Metanephros (tissue), 2 donors: ENCODE results near the gene EHBP1L1. TPM values are rescaled to one million over a fixed set of nuclear protein-coding genes. Genes with fewer than 3 reads are reported as not detected.

Experiments used
- small RNA-seq: library from RNA; depleted of rRNA; stranded (forward); fragments of <200 nt; gene quantifications from one replicate; pipeline ENCODE3, GENCODE V24; 2014; ENCODE audit warnings: low replicate concordance
- total RNA-seq: library from RNA; depleted of rRNA; stranded (reverse); fragments of >200 nt; gene quantifications from one replicate; pipeline ENCODE4 v1.2.3, GENCODE V29; 2014

The EHBP1L1 gene
- total RNA-seq: 99.4 TPM

DNA sequence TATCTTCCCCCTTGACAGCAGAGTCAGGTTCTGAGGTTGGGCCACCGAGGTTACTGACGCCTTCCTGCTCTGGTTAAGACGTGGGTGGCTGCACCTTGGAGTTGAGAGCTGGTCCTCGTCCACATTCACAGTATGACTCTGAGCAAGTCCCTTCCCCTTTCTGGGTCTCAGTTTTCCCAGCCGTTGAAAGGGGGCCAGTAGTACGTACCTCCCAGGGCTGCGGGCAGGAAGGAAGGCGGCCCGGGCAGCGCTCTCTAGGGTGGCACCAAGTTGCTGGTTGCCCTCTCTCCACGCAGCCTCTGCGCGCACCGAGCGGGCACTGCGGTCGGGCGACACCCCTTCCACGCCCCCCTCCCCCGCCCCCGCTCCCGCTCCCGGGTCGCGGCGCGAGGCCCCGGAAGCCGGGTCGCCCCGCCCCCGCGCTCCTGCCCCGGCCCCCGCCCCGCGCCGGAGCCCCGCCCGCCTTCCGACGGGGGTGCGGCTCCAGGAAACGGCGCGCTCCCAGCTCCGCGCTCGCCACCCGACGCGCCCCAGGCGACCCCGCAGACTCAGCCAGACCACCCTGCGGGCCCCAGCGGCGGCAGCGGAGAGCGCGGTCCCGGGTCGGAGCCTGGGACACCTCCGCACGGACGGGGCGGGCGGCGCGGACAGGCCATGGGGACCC, at the start of gene EHBP1L1:
EHBP1L1 (plus strand) TSS at position 486 of the 664 bp plus-strand sequence. CDS start 250 bp downstream, outside the sequence.

DNA sequence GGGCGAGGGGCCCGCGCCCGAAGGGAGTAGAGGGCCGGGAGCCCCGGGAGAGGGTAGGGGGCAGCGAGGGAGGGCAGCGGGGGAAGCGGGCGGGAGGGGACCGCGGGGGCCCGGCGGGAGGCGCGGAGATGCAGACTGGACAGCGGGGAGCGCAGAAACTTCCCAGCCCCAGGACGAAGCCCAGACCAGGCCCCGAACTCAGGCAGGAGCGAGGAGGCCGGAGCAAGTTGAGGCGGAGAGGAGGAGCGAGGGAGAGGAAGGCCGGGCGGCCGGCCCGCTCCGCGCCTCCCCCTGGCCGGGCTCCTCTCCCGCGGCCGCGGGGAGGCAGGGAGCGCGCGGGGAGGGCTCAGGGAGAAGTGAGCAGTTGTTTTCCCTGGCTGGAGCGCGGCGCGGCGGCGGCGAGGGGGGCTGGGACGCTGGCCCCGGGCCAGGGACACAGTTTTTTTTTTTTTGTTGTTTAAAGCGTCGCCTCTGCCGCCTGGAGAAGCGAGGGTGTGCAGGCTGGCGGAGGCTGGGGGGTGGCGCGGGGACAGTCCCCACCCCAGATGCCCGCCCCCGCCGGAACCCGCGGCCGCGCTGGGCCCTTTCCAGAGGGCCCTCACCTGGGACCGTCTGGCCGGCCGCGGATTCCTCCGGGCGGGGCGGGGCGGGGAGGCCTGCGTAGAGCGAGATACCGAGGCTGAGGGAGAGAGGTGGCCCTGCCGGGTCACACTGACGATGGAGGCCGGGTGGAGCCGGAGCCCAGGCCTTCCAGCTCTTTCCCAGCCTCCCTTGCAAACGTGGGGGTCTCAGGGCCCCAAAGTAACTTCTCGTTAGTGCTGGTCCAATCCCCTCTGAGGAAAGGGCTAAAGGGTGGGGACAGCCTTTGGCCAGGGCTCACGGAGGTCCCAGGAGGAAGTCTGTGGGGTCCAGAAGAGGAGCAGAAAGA, 17.6 kb upstream of the EHBP1L1 start, which contains the start of gene LTBP3:
LTBP3 (minus strand) TSS at position 358 of the 928 bp plus-strand sequence. CDS start 400 bp downstream, outside the sequence.

DNA sequence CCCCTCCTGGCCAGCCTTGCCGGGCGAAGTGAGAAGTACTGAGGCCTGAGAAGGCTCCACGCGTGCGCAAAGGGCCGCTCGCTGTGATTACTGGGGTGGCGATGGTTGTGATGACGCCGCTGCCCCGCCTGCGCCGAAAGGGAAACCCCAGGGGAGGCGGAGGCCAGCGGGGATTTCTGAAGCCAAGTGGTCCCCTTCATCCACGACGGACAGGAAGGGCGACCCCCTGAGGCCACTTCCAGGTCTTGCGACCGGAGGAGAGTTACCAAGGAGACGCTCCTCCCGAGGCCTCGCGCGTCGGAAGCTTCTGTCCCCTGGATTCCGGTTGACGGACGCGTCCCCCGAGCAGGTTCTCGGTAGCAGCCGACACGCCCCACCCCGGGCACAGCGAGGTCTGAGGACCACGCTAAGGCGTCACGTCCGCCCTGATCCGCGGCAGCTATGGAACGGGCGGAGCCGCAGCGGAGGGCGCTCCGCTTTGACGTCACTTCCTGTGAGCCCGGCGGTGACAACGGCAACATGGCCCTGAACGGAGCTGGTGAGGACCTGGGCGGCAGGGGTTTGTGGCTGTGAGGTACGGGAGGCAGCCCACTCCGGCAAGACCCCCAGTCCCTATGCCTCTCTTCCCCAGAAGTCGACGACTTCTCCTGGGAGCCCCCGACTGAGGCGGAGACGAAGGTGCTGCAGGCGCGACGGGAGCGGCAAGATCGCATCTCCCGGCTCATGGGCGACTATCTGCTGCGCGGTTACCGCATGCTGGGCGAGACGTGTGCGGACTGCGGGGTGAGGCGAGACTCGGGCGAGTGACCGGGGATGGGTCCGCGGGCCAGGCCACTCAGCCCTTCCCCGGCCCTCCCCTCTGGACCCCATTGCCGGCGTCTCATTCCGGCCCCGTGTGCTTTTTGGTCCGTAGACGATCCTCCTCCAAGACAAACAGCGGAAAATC, 5.6 kb upstream of the EHBP1L1 start, which contains the start of gene ZNRD2:
ZNRD2 (plus strand) TSS at position 505 of the 946 bp plus-strand sequence; CDS start at position 520, 15 bp downstream.

DNA sequence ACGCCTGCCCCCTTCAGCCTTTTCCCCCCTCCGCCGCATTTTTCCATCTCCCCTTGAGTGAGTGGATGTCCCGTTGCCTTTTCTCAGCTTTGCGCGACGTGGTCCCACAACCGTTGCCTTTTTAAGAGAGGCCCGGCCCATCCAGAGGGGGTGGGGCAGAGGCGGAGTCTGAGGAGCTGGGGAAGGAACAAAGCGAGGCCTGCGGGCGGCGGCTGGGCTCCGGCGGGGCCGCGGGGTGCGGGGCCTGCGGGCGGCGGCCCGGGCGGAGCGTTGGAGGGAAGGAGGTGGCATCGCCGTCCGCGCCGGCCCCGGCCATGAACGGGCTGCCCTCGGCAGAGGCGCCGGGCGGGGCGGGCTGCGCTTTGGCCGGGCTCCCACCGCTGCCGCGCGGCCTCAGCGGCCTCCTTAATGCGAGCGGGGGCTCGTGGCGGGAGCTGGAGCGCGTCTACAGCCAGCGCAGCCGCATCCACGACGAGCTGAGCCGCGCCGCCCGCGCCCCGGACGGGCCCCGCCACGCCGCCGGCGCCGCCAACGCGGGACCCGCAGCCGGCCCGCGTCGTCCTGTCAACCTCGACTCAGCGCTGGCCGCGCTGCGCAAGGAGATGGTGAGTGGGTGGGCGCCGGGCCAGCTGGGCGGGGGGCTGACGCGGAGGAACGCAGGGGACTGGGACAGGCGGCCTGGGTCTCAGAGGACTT, 3.3 kb upstream of the EHBP1L1 start, which contains the start of gene FAM89B:
FAM89B (plus strand) TSS at position 183 of the 696 bp plus-strand sequence; CDS start at position 315, 132 bp downstream.

DNA sequence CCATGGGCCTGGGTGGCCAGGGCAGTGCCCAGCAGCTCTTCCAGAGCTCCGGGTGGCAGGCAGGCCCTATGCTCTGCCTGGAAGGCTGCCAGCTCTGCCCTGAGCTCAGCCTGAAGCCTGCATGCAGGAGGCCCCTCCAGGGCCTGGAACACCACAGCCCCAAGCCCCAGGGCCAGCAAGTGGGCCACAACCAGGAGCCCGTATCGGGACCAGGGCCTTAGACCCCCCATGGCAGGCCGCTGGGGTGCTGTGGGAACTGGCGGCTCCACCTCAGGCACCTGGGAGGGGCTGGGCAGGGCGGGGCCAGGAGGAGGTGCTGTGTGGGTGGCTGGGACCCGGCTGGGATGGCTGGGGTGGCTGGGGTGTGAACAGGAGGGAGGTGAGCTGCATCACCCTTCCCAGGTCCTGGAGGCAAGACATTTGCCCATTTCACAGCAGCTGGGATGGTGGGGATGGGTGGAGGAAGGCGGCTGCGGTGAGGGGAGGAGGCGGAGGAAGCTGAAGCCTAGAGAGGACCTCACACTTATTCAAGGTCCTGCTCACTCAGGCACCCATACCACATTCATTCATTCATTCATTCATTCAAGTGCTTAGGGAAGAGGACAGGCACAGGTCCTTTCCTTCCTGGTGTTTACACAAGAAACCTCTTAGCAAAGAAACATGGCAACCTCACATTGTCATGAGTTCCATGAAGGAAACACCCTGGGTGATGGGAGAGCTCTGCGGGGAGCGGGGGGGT, 19.9 kb downstream of the EHBP1L1 start, which contains the start of gene KCNK7:
KCNK7 (minus strand) TSS at position 258 of the 739 bp plus-strand sequence; CDS start at position 230, 28 bp downstream.

DNA sequence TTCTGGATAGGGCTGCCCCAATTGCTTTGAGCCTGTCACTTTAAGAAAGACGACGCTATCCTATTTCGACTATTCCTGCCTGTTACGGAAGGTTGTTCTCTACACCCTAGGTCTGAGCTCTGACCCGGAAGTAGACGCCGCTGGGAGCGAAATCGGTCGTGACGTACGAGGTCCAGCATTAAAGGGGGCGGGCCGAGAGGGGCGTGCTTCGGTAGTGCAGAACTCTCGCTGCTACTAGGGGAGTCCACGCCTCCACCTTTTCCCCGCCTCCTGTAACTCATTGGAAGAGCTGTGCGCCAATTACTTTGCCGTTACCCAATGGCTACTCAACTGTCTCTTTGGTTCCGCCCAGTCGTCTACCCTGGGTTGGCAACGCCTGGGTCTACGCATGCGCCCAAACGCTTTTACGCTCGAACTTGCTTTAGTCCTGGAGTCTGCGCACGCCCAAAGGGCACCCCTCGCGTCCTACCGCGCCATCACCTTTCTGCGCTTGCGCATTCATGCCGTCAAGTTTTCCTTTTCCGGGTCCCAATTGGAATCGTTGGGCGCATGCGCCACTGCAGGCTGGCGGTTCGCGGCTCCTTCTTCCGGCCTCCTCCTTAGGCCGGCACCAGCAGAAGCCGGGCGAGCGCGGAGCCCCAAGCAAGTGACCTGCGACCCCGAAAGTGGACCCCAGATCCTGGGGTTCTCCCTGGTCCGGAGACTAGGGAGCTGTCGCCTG, 39.5 kb downstream of the EHBP1L1 start, which contains the start of gene PCNX3:
PCNX3 (plus strand) TSS at position 548 of the 721 bp plus-strand sequence. CDS start 536 bp downstream, outside the sequence.

DNA sequence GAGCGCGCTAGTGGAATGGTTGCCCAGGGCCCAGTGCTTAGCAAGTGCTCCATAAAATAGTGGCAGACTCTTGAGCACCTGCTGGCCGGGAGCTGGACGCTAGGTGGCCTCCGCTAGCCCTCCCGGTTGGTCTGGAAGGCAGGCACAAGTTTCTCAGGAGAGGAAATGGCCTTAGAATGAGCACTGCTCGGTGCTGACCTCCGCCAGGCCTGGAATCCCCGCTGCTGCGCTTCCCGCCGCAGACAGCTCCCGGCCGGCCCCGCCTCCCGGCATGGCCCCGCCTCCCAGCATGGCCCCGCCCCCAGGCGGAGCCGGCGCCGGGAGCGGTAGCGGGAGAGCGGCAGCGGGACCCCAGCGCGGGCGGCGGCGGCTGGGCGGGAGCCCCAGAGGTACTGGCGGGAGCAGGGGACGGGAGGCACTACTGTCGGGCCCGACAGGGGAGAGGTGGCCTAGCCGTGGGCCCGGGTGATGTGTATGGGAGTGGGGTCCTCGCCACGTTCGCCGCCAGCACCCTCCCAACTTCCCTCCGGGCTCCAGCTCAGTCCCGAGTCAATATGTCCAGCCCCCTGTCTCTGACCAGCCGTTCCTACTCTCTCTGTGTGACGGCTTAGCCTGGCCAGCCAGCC, 62.1 kb downstream of the EHBP1L1 start, which contains the start of gene SIPA1:
SIPA1 (plus strand) TSS at position 308 of the 626 bp plus-strand sequence. CDS start 2,821 bp downstream, outside the sequence.

Small RNA genes lying within 50 kb of the gene (small RNA-seq; reads per million reads assigned to genes)
- gene AP001362.1 (not detected), gene MIR4690 (0.07 reads per million)

Other genes with a start within 250 kb of the EHBP1L1 start
- 41.9 TPM for gene DPF2, start 242.2 kb upstream of the EHBP1L1 start, total RNA-seq
- gene TIGD3, start 221.3 kb upstream of the EHBP1L1 start, total RNA-seq: 0.35 TPM
- gene SLC25A45, start 193.4 kb upstream of the EHBP1L1 start, total RNA-seq: 8.9 TPM
- 27.0 TPM for gene FRMD8, start 189.4 kb upstream of the EHBP1L1 start, total RNA-seq
- gene NEAT1, start 153.3 kb upstream of the EHBP1L1 start, total RNA-seq: 148 TPM
- gene MALAT1, start 77.0 kb upstream of the EHBP1L1 start, total RNA-seq: 21,533 TPM
- 54.7 TPM for gene SCYL1, start 51.0 kb upstream of the EHBP1L1 start, total RNA-seq
- gene LTBP3, start 17.7 kb upstream of the EHBP1L1 start, total RNA-seq: 151 TPM
- gene ZNRD2, start 5.6 kb upstream of the EHBP1L1 start, total RNA-seq: 41.4 TPM
- gene FAM89B, start 3.5 kb upstream of the EHBP1L1 start, total RNA-seq: 23.0 TPM
- gene KCNK7, start 19.7 kb downstream of the EHBP1L1 start, total RNA-seq: 0.35 TPM
- gene MAP3K11, start 38.2 kb downstream of the EHBP1L1 start, total RNA-seq: 45.9 TPM
- 25.6 TPM for gene PCNX3, start 39.7 kb downstream of the EHBP1L1 start, total RNA-seq
- 35.8 TPM for gene SIPA1, start 62.0 kb downstream of the EHBP1L1 start, total RNA-seq
- gene RELA, start 86.9 kb downstream of the EHBP1L1 start, total RNA-seq: 35.4 TPM
- 52.8 TPM for gene KAT5, start 136.2 kb downstream of the EHBP1L1 start, total RNA-seq
- gene RNASEH2C, start 144.7 kb downstream of the EHBP1L1 start, total RNA-seq: 35.3 TPM
- 11.6 TPM for gene AP5B1, start 204.9 kb downstream of the EHBP1L1 start, total RNA-seq
- 15.0 TPM for gene OVOL1, start 211.0 kb downstream of the EHBP1L1 start, total RNA-seq